Fibroblast of lung (primary cell): ENCODE data around the gene PRRC1.

Source experiments
- CTCF ChIP-seq, 2 donors: IDR thresholded peaks in 1 of 2; conservative IDR thresholded peaks in 1 of 2; 1 replicate in 1 of 2; 2 replicates in 1 of 2; pipeline ENCODE4 v1.5.1; 2011 to 2012; ENCODE audit warnings: low read length in 2 of 2, control low read depth in 1 of 2, inconsistent platforms in 1 of 2, low read depth in 1 of 2, mild to moderate bottlenecking in 1 of 2
- EZH2 ChIP-seq: IDR thresholded peaks from 2 replicates; pipeline ENCODE4 v1.5.1; 2012; ENCODE audit warnings: low read length, control low read depth, mild to moderate bottlenecking; ENCODE audit errors: missing control alignments

- TF ChIP-seq EZH2 (no peak), CTCF (conservative IDR thresholded peaks at IDR 0.05 in 1 of 2, IDR thresholded peaks at IDR 0.05 in 1 of 2; ENCODE audit: low read depth in 1 of 2, low read length in 2 of 2) (no peak)
Observed at GRCh38 chr5:127601111-127601510, 83.7 kb downstream of the PRRC1 start.
